ENCODE results near the gene REPS2.

The REPS2 gene

GRCh38 chrX:17038681-17039161 is 92.3 kb downstream of the REPS2 start:
- no peak for DNase-seq

- DNase-seq: no peak
Observed at GRCh38 chrX:17039826-17040225, 93.4 kb downstream of the REPS2 start.

GRCh38 chrX:17040711-17041110 is 94.3 kb downstream of the REPS2 start:
- DNase-seq: no peak

GRCh38 chrX:17042037-17042436 is 95.6 kb downstream of the REPS2 start:
- DNase-seq: no peak

GRCh38 chrX:17046478-17047097 is 100.1 kb downstream of the REPS2 start:
- DNase-seq: peak; percentile 28 to 47

GRCh38 chrX:17047224-17047623 is 100.8 kb downstream of the REPS2 start:
- no peak for DNase-seq

GRCh38 chrX:17052210-17052609 is 105.8 kb downstream of the REPS2 start:
- DNase-seq: no peak

GRCh38 chrX:17052793-17053192 is 106.3 kb downstream of the REPS2 start:
- DNase-seq: no peak

GRCh38 chrX:17053502-17053901 is 107.0 kb downstream of the REPS2 start:
- no peak for DNase-seq

- DNase-seq: no peak
Observed at GRCh38 chrX:17056868-17057608, 110.6 kb downstream of the REPS2 start.

GRCh38 chrX:17062065-17062464 is 115.6 kb downstream of the REPS2 start:
- no peak for DNase-seq

GRCh38 chrX:17065100-17065499 is 118.6 kb downstream of the REPS2 start:
- no peak for DNase-seq

- no peak for DNase-seq
Observed at GRCh38 chrX:17067534-17067933, 121.1 kb downstream of the REPS2 start.

- DNase-seq: no peak
Observed at GRCh38 chrX:17072301-17072700, 125.8 kb downstream of the REPS2 start.

- DNase-seq: no peak
Observed at GRCh38 chrX:17072721-17073230, 126.3 kb downstream of the REPS2 start.

- no peak for DNase-seq
Observed at GRCh38 chrX:17075004-17075403, 128.5 kb downstream of the REPS2 start.

GRCh38 chrX:17077361-17077760 is 130.9 kb downstream of the REPS2 start:
- DNase-seq: no peak

- no peak for DNase-seq
Observed at GRCh38 chrX:17078031-17078720, 131.7 kb downstream of the REPS2 start.

- no peak for DNase-seq
Observed at GRCh38 chrX:17081511-17081910, 135.1 kb downstream of the REPS2 start.

GRCh38 chrX:17081968-17082367 is 135.5 kb downstream of the REPS2 start:
- DNase-seq: no peak

- no peak for DNase-seq
Observed at GRCh38 chrX:17082831-17083230, 136.4 kb downstream of the REPS2 start.

- no peak for DNase-seq
Observed at GRCh38 chrX:17086317-17086716, 139.9 kb downstream of the REPS2 start.

GRCh38 chrX:17095161-17095560 is 148.7 kb downstream of the REPS2 start:
- no peak for DNase-seq

All from CD4-positive, alpha-beta T cell treated with Interleukin-4 for 1 hour (primary cell).